Parathyroid adenoma (tissue), 2 donors: ENCODE results near the gene UPK1B.
"Not testable (repeated sequence)": the region's sequence is repeated elsewhere in the genome, so short reads cannot be mapped to it uniquely, and the experiment has no call there.

Experiments used
- H2AFZ ChIP-seq: fragments of 300-600 bp; sonication (generic); one replicate; pipeline ENCODE4 v1.7.0; 2017; ENCODE audit warnings: antibody characterized with exemption, mild to moderate bottlenecking
- H3K27ac ChIP-seq: fragments of 300-600 bp; sonication (generic); one replicate; pipeline ENCODE4 v1.7.0; 2017
- H3K27me3 ChIP-seq: fragments of 300-600 bp; sonication (generic); one replicate; pipeline ENCODE4 v1.7.0; 2017; ENCODE audit warnings: low read length; ENCODE audit not compliant: control insufficient read depth, insufficient read depth
- H3K36me3 ChIP-seq: fragments of 300-600 bp; sonication (generic); one replicate; pipeline ENCODE4 v1.7.0; 2017; ENCODE audit warnings: low read length; ENCODE audit not compliant: control insufficient read depth, insufficient read depth
- H3K4me1 ChIP-seq: fragments of 300-600 bp; sonication (generic); one replicate; pipeline ENCODE4 v1.7.0; 2017; ENCODE audit warnings: control low read depth
- H3K4me2 ChIP-seq: fragments of 300-600 bp; sonication (generic); one replicate; pipeline ENCODE4 v1.7.0; 2017; ENCODE audit warnings: low read length
- H3K4me3 ChIP-seq: fragments of 300-600 bp; sonication (generic); one replicate; pipeline ENCODE4 v1.7.0; 2017; ENCODE audit warnings: low read depth, low read length
- H3K79me2 ChIP-seq: fragments of 300-600 bp; sonication (generic); one replicate; pipeline ENCODE4 v1.7.0; 2017; ENCODE audit warnings: control low read depth
- H3K9ac ChIP-seq: fragments of 300-600 bp; sonication (generic); one replicate; pipeline ENCODE4 v1.7.0; 2017; ENCODE audit warnings: mild to moderate bottlenecking
- H3K9me3 ChIP-seq: fragments of 300-600 bp; sonication (generic); one replicate; pipeline ENCODE4 v1.7.0; 2017; ENCODE audit warnings: low read length; ENCODE audit not compliant: control insufficient read depth
- CTCF ChIP-seq: fragments of 300-600 bp; sonication (generic); IDR thresholded peaks from one replicate; pipeline ENCODE4 v1.7.0; 2017; ENCODE audit warnings: antibody characterized with exemption, mild to moderate bottlenecking
- donor health status: primary hyperparathyroidism.

Gene UPK1B

GRCh38 chr3:119160361-119160760, 13.0 kb upstream of the UPK1B start:
- H3K9ac ChIP-seq = no peak overlapping the region
- H3K36me3 ChIP-seq = no peaks in the 10 kb centered on the region
- no peaks in the 10 kb centered on the region for H3K4me1 ChIP-seq
- H2AFZ ChIP-seq = no peak overlapping the region
- no peak for TF ChIP-seq CTCF
- no peak overlapping the region for H3K4me2 ChIP-seq
- H3K27me3 ChIP-seq = no peaks in the 10 kb centered on the region
- no peak overlapping the region for H3K4me3 ChIP-seq
- H3K79me2 ChIP-seq = no peaks in the 10 kb centered on the region
- H3K9me3 ChIP-seq = no peaks in the 10 kb centered on the region
- H3K27ac ChIP-seq = no peak overlapping the region

- TF ChIP-seq CTCF = no peak
- no peaks in the 10 kb centered on the region for H3K9me3 ChIP-seq
- no peaks in the 10 kb centered on the region for H3K79me2 ChIP-seq
- H2AFZ ChIP-seq = no peak overlapping the region
- H3K27ac ChIP-seq = no peak overlapping the region
- H3K27me3 ChIP-seq = no peaks in the 10 kb centered on the region
- H3K9ac ChIP-seq = no peak overlapping the region
- no peak overlapping the region for H3K4me2 ChIP-seq
- H3K4me3 ChIP-seq = no peak overlapping the region
- no peaks in the 10 kb centered on the region for H3K36me3 ChIP-seq
- no peaks in the 10 kb centered on the region for H3K4me1 ChIP-seq
Measured at GRCh38 chr3:119160815-119161214, 12.6 kb upstream of the UPK1B start.

- H3K9ac ChIP-seq = no peak overlapping the region
- H3K4me1 ChIP-seq = no peaks in the 10 kb centered on the region
- H3K4me3 ChIP-seq = no peak overlapping the region
- TF ChIP-seq CTCF = no peak
- no peak overlapping the region for H3K27ac ChIP-seq
- no peak overlapping the region for H2AFZ ChIP-seq
- no peak overlapping the region for H3K4me2 ChIP-seq
- H3K27me3 ChIP-seq = no peaks in the 10 kb centered on the region
- no peaks in the 10 kb centered on the region for H3K9me3 ChIP-seq
- H3K79me2 ChIP-seq = no peaks in the 10 kb centered on the region
- no peaks in the 10 kb centered on the region for H3K36me3 ChIP-seq
Measured at GRCh38 chr3:119161240-119161639, 12.2 kb upstream of the UPK1B start.

- H3K9ac ChIP-seq, H3K9me3 ChIP-seq, H3K36me3 ChIP-seq, H3K4me3 ChIP-seq, H3K27ac ChIP-seq, H3K4me1 ChIP-seq, H3K4me2 ChIP-seq, H3K79me2 ChIP-seq, H2AFZ ChIP-seq, H3K27me3 ChIP-seq: not testable (repeated sequence)
Measured at GRCh38 chr3:119164745-119165144, 8.7 kb upstream of the UPK1B start.

- Histone ChIP-seq H3K4me3 (no peak overlapping the region), H3K79me2 (no peaks in the 10 kb centered on the region), H2AFZ (no peak overlapping the region), H3K36me3 (no peaks in the 10 kb centered on the region), H3K9ac (no peak overlapping the region), H3K27ac (no peak overlapping the region), H3K27me3 (no peaks in the 10 kb centered on the region), H3K9me3 (no peaks in the 10 kb centered on the region), H3K4me1 (no peaks in the 10 kb centered on the region), H3K4me2 (no peak overlapping the region)
- TF ChIP-seq CTCF = no peak
Measured at GRCh38 chr3:119170821-119171220, 2.6 kb upstream of the UPK1B start.
